ENCODE results near the gene THSD7B. TPM values are rescaled to one million over a fixed set of nuclear protein-coding genes. Genes with fewer than 3 reads are reported as not detected.

The THSD7B gene
- total RNA-seq, 1 donor from 2014 or later: 10.5 TPM

DNA sequence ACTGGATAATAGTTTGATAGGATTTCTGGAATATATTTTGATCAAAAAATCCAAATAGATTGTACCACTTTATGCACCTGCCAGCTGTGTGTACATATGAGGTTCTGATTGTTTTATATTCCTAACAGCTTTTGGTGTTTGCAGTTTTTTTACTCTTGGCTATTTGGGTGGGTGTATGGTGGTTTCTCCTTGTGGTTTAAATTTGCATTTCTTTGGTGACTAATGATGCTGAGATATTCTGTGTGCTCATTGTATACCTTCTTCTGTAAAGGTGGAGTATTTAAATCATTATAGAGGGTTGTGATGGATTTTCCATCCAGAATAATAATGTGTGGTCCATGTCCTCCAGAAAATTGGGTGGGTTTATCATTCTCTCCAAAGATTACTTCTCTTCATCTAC lies 372.9 kb downstream of the THSD7B start:
- Mint-ChIP-seq H3K27ac (ENCODE audit: unreplicated experiment) (no peak overlapping the region), H3K9me3 (ENCODE audit: unreplicated experiment) (no peaks in the 10 kb centered on the region), H3K4me3 (ENCODE audit: unreplicated experiment) (no peak overlapping the region), H3K27me3 (ENCODE audit: unreplicated experiment) (no peaks in the 10 kb centered on the region), H3K4me1 (ENCODE audit: unreplicated experiment) (peaks cover under 1% of the 10 kb centered on the region), H3K36me3 (ENCODE audit: low read depth, unreplicated experiment) (no peaks in the 10 kb centered on the region)
- DNase-seq (ENCODE audit: low spot score): no peak
- TF ChIP-seq, protein P1, sequence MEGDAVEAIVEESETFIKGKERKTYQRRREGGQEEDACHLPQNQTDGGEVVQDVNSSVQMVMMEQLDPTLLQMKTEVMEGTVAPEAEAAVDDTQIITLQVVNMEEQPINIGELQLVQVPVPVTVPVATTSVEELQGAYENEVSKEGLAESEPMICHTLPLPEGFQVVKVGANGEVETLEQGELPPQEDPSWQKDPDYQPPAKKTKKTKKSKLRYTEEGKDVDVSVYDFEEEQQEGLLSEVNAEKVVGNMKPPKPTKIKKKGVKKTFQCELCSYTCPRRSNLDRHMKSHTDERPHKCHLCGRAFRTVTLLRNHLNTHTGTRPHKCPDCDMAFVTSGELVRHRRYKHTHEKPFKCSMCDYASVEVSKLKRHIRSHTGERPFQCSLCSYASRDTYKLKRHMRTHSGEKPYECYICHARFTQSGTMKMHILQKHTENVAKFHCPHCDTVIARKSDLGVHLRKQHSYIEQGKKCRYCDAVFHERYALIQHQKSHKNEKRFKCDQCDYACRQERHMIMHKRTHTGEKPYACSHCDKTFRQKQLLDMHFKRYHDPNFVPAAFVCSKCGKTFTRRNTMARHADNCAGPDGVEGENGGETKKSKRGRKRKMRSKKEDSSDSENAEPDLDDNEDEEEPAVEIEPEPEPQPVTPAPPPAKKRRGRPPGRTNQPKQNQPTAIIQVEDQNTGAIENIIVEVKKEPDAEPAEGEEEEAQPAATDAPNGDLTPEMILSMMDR (IDR thresholded peaks at IDR 0.05; ENCODE audit: unreplicated experiment): no peak

DNA sequence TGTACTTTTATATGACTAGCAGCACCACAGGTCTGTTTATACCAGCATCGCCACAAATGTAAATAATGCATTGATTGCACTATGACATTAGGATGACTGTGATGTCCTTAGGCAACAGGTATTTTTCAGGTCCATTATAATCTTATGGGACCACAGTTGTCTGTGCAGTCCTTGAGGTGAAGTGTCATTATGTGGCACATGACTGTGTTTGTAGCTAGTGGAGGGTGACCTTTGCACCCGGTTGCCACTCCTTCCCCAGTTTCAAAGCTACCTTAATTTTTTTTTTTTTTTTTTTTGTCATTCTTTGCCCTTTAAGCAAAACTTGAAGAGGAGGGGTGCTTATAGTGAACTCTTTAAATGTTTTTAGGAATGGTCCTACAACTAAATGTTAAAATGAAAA lies 386.4 kb downstream of the THSD7B start:
- Mint-ChIP-seq H3K4me1 (ENCODE audit: unreplicated experiment) (no peaks in the 10 kb centered on the region), H3K9me3 (ENCODE audit: unreplicated experiment) (peaks cover 5% of the 10 kb centered on the region), H3K27ac (ENCODE audit: unreplicated experiment) (no peak overlapping the region), H3K36me3 (ENCODE audit: low read depth, unreplicated experiment) (no peaks in the 10 kb centered on the region), H3K4me3 (ENCODE audit: unreplicated experiment) (no peak overlapping the region), H3K27me3 (ENCODE audit: unreplicated experiment) (peaks cover 1% of the 10 kb centered on the region)
- DNase-seq (ENCODE audit: low spot score): no peak
- TF ChIP-seq, protein P1 (IDR thresholded peaks at IDR 0.05; ENCODE audit: unreplicated experiment): no peak

DNA sequence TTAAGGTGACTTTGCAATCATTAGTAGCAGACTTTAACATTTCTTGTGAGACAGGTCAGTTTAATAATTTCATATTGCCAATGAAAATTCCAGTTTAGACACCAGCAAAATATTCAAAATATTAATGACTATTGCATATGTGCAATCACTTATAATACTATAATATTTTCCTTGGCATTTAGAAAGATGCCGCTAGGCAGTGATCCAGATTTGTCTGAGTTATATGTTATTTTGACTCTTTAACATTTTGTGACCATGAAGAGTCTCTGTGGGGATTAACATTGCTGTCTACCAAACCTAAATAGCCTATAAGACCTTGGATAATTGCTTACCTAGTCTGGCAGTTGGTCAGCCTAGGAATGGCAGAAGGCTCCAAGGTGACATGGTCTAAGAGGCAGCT lies 389.6 kb downstream of the THSD7B start:
- TF ChIP-seq, protein P1 (IDR thresholded peaks at IDR 0.05; ENCODE audit: unreplicated experiment): no peak
- no peak overlapping the region for H3K4me3 Mint-ChIP-seq (ENCODE audit: unreplicated experiment)
- no peak overlapping the region for H3K27ac Mint-ChIP-seq (ENCODE audit: unreplicated experiment)
- no peaks in the 10 kb centered on the region for H3K4me1 Mint-ChIP-seq (ENCODE audit: unreplicated experiment)
- H3K27me3 Mint-ChIP-seq (ENCODE audit: unreplicated experiment): peaks cover 4% of the 10 kb centered on the region
- no peaks in the 10 kb centered on the region for H3K9me3 Mint-ChIP-seq (ENCODE audit: unreplicated experiment)
- no peak for DNase-seq (ENCODE audit: low spot score)
- H3K36me3 Mint-ChIP-seq (ENCODE audit: low read depth, unreplicated experiment): no peaks in the 10 kb centered on the region

DNA sequence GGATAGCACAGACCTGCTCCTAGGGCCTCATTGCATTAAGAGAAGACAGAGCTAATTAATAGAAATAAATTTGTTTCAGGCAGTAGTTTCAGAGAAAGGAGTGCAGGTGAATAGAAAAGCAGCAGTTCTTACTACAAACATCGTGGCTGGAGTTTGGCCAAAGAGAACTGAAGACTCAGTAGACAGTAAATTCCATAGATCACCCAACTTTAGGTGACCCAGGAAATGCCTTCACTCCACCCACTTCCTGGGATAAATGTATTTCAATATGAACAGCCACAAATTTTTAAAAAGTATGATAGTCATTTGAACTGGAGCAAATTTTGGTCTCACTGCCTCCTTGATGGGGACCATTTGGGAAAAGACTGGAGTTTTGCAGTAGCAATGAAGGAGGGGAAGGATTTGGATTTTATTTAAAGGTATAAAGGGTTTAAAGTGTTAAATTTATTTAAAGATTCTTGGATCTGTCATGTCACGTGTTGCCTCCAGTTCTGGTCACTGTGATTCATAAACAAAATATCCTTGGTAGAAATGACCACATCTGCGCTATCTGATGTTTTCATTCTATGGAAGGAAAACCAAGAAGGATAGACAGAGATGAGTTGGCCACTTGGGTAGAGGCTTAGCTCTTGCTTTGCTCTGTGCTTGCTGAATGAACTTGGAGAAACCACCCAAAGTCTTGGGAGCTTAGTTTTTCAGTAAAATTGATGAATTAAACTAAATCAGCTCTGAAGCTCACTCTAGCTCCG lies 390.2 kb downstream of the THSD7B start:
- no peaks in the 10 kb centered on the region for H3K4me1 Mint-ChIP-seq (ENCODE audit: unreplicated experiment)
- TF ChIP-seq, protein P1 (IDR thresholded peaks at IDR 0.05; ENCODE audit: unreplicated experiment): no peak
- H3K4me3 Mint-ChIP-seq (ENCODE audit: unreplicated experiment): no peak overlapping the region
- no peak overlapping the region for H3K27ac Mint-ChIP-seq (ENCODE audit: unreplicated experiment)
- H3K9me3 Mint-ChIP-seq (ENCODE audit: unreplicated experiment): no peaks in the 10 kb centered on the region
- no peaks in the 10 kb centered on the region for H3K36me3 Mint-ChIP-seq (ENCODE audit: low read depth, unreplicated experiment)
- H3K27me3 Mint-ChIP-seq (ENCODE audit: unreplicated experiment): peaks cover 4% of the 10 kb centered on the region
- no peak for DNase-seq (ENCODE audit: low spot score)

DNA sequence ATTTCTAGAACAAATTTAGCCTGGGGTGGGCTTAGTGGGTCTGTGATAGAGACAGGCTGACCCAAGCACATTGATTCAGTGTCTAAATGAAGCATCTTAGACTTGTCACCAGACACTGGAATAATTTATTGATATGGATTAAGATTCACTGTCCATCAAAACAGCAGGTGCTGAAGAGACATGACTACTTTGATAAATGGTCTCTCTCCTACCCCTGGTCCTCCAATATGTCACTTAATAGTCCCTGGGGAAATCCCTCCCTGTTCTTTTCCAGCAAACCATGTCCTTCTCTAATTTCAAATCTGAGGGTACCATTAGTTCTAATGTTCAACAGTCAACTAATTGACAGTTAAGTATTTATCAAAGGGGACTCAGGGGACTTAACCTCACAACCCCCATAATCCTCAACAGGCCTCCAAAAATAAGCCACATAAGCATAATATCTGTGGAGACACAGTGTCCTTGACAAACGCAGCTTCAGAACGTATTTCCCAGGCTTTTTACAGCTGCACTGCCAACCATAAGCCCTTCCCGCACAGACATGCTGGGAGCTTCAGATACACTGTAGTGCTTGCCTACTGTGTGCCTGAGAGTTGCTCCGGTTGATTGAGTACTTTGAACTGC lies 391.0 kb downstream of the THSD7B start:
- H3K36me3 Mint-ChIP-seq (ENCODE audit: low read depth, unreplicated experiment): no peaks in the 10 kb centered on the region
- TF ChIP-seq, protein P1 (IDR thresholded peaks at IDR 0.05; ENCODE audit: unreplicated experiment): no peak
- H3K9me3 Mint-ChIP-seq (ENCODE audit: unreplicated experiment): no peaks in the 10 kb centered on the region
- H3K27ac Mint-ChIP-seq (ENCODE audit: unreplicated experiment): no peak overlapping the region
- DNase-seq (ENCODE audit: low spot score): no peak
- H3K27me3 Mint-ChIP-seq (ENCODE audit: unreplicated experiment): peaks cover 4% of the 10 kb centered on the region
- no peak overlapping the region for H3K4me3 Mint-ChIP-seq (ENCODE audit: unreplicated experiment)
- H3K4me1 Mint-ChIP-seq (ENCODE audit: unreplicated experiment): no peaks in the 10 kb centered on the region

Measured in endothelial cell (in vitro differentiated cells).